H9 (cell line): Measurements from ENCODE around the gene ARRB1. TPM values are rescaled to one million over a fixed set of nuclear protein-coding genes. Genes with fewer than 3 reads are reported as not detected.
A peak's percentile ranks its signal among the peaks of the same experiment; 100 is the strongest.

Experiments
- DNase-seq: peaks from one replicate; pipeline ENCODE4 v3.0.0-alpha.2; 2017
- H2AFZ ChIP-seq: one replicate; pipeline ENCODE4 v1.6.1; 2013; ENCODE audit warnings: mild to moderate bottlenecking, low read length, control low read depth, moderate library complexity
- H2AK5ac ChIP-seq: 2 replicates; pipeline ENCODE4 v1.6.1; 2013; ENCODE audit warnings: low read length, control low read depth, mixed read lengths; ENCODE audit not compliant: insufficient read length
- H2BK120ac ChIP-seq: one replicate; pipeline ENCODE4 v1.6.1; 2013; ENCODE audit warnings: low read depth, mild to moderate bottlenecking, low read length, control low read depth, inconsistent platforms; ENCODE audit not compliant: poor library complexity, severe bottlenecking
- H2BK12ac ChIP-seq: 2 replicates; pipeline ENCODE4 v1.6.1; 2013; ENCODE audit warnings: low read length, control low read depth, mixed read lengths, low read depth; ENCODE audit not compliant: insufficient read length
- H2BK15ac ChIP-seq: 2 replicates; pipeline ENCODE4 v1.6.1; 2013; ENCODE audit warnings: low read depth, low read length, control low read depth
- H2BK20ac ChIP-seq: one replicate; pipeline ENCODE4 v1.6.1; 2013; ENCODE audit warnings: low read depth, mild to moderate bottlenecking, low read length, control low read depth, inconsistent platforms; ENCODE audit not compliant: poor library complexity, severe bottlenecking
- H2BK5ac ChIP-seq: 2 replicates; pipeline ENCODE4 v1.6.1; 2013; ENCODE audit warnings: low read length, control low read depth, mixed read lengths; ENCODE audit not compliant: insufficient read length
- H3K14ac ChIP-seq: 2 replicates; pipeline ENCODE4 v1.6.1; 2013; ENCODE audit warnings: low read length, control low read depth; ENCODE audit not compliant: insufficient read depth
- H3K18ac ChIP-seq: 2 replicates; pipeline ENCODE4 v1.6.1; 2013; ENCODE audit warnings: low read depth, mild to moderate bottlenecking, mixed read lengths, low read length, control low read depth; ENCODE audit not compliant: insufficient read length
- H3K23ac ChIP-seq: 2 replicates; pipeline ENCODE4 v1.6.1; 2013; ENCODE audit warnings: low read length, control low read depth, mixed read lengths, low read depth; ENCODE audit not compliant: insufficient read length
- H3K23me2 ChIP-seq: 2 replicates; pipeline ENCODE4 v1.6.1; 2013; ENCODE audit warnings: low read depth, mild to moderate bottlenecking, mixed read lengths, low read length, control low read depth; ENCODE audit not compliant: insufficient read length, poor library complexity, severe bottlenecking
- H3K27ac ChIP-seq: 2 replicates; pipeline ENCODE4 v1.5.1; 2013; ENCODE audit warnings: low read length, control low read depth, mixed read lengths, low read depth; ENCODE audit not compliant: insufficient read length
- H3K27me3 ChIP-seq: 2 replicates; pipeline ENCODE4 v1.6.1; 2013; ENCODE audit warnings: low read length, control low read depth, inconsistent platforms; ENCODE audit not compliant: insufficient read depth
- H3K4ac ChIP-seq: 2 replicates; pipeline ENCODE4 v1.6.1; 2013; ENCODE audit warnings: low read depth, mild to moderate bottlenecking, control low read depth, inconsistent platforms, low read length, moderate library complexity
- H3K4me1 ChIP-seq: 2 replicates; pipeline ENCODE4 v1.6.1; 2013; ENCODE audit warnings: low read length, control low read depth, inconsistent platforms; ENCODE audit not compliant: insufficient read depth
- H3K4me2 ChIP-seq: 2 replicates; pipeline ENCODE4 v1.6.1; 2013; ENCODE audit warnings: low read length, control low read depth, mixed read lengths; ENCODE audit not compliant: insufficient read length, insufficient read depth
- H3K56ac ChIP-seq: 2 replicates; pipeline ENCODE4 v1.6.1; 2013; ENCODE audit warnings: low read depth, mild to moderate bottlenecking, mixed read lengths, low read length, control low read depth; ENCODE audit not compliant: insufficient read length
- H3K79me1 ChIP-seq: 2 replicates; pipeline ENCODE4 v1.6.1; 2013; ENCODE audit warnings: low read depth, mild to moderate bottlenecking, moderate library complexity, low read length, control low read depth, inconsistent platforms; ENCODE audit not compliant: insufficient read depth, poor library complexity, severe bottlenecking
- H3K79me2 ChIP-seq: 2 replicates; pipeline ENCODE4 v1.6.1; 2013; ENCODE audit warnings: low read length, control low read depth, inconsistent platforms; ENCODE audit not compliant: insufficient read depth
- H3K9ac ChIP-seq: 2 replicates; pipeline ENCODE4 v1.6.1; 2013; ENCODE audit warnings: low read length, control low read depth, mixed read lengths; ENCODE audit not compliant: insufficient read length; ENCODE audit errors: extremely low read depth
- H3K9me3 ChIP-seq: one replicate; pipeline ENCODE4 v1.6.1; 2013; ENCODE audit warnings: low read depth, low read length, inconsistent platforms; ENCODE audit not compliant: control insufficient read depth
- H3T11ph ChIP-seq: one replicate; pipeline ENCODE4 v1.6.1; 2013; ENCODE audit warnings: mild to moderate bottlenecking, low read length, control low read depth, inconsistent platforms
- H4K20me1 ChIP-seq: one replicate; pipeline ENCODE4 v1.6.1; 2013; ENCODE audit not compliant: control insufficient read depth, insufficient read length, insufficient read depth
- H4K5ac ChIP-seq: 2 replicates; pipeline ENCODE4 v1.6.1; 2013; ENCODE audit warnings: low read depth, mild to moderate bottlenecking, mixed read lengths, low read length, control low read depth; ENCODE audit not compliant: insufficient read length
- H4K8ac ChIP-seq: replicated peaks from 2 replicates; pipeline ENCODE4 v1.6.1; 2013; ENCODE audit warnings: low read length, control low read depth, mixed read lengths, low read depth; ENCODE audit not compliant: insufficient read length
- H4K91ac ChIP-seq: 2 replicates; pipeline ENCODE4 v1.6.1; 2013; ENCODE audit warnings: low read depth, mild to moderate bottlenecking, moderate library complexity, mixed read lengths, low read length, control low read depth; ENCODE audit not compliant: insufficient read length
- H3K27ac Mint-ChIP-seq, 3 experiments: 2 replicates in 2 of 3; 3 replicates in 1 of 3; pipeline ENCODE4 v1.8.0; 2020 to 2021; ENCODE audit warnings: mixed read lengths in 3 of 3, mild to moderate bottlenecking in 1 of 3, moderate library complexity in 1 of 3
- H3K27me3 Mint-ChIP-seq: 2 replicates; pipeline ENCODE4 v1.8.0; 2021; ENCODE audit warnings: low read depth, mild to moderate bottlenecking, moderate library complexity, mixed read lengths
- H3K36me3 Mint-ChIP-seq, 3 experiments: 2 replicates in 2 of 3; 3 replicates in 1 of 3; pipeline ENCODE4 v1.8.0; 2020 to 2021; ENCODE audit warnings: low read depth in 3 of 3, mixed read lengths in 3 of 3; ENCODE audit not compliant: insufficient read depth in 1 of 3
- H3K4me1 Mint-ChIP-seq, 2 experiments: 2 replicates each; pipeline ENCODE4 v1.8.0; 2020; ENCODE audit warnings: mixed read lengths in 2 of 2
- H3K4me3 Mint-ChIP-seq, 2 experiments: 2 replicates in 1 of 2; 3 replicates in 1 of 2; pipeline ENCODE4 v1.8.0; 2020 to 2021; ENCODE audit warnings: mild to moderate bottlenecking in 2 of 2, mixed read lengths in 2 of 2, moderate library complexity in 1 of 2
- H3K9me3 Mint-ChIP-seq, 2 experiments: 2 replicates in 1 of 2; 3 replicates in 1 of 2; pipeline ENCODE4 v1.8.0; 2020; ENCODE audit warnings: mild to moderate bottlenecking in 2 of 2, mixed read lengths in 2 of 2, moderate library complexity in 1 of 2
- WGBS: extraction: QIAGEN DNeasy Blood & Tissue Kit; methylation state at CpG from one replicate; pipeline ENCODE4 v1.1.7; 2013; ENCODE audit warnings: missing lambda C conversion rate, low lambda C conversion rate, mixed read lengths; ENCODE audit not compliant: insufficient read length; ENCODE audit errors: extremely low coverage; 5-methylcytosine and 5-hydroxymethylcytosine counted together
- microRNA-seq: library from miRNA; unstranded; fragments of <30 nt; microRNA quantifications from one replicate; pipeline ENCODE4, GENCODE V29; 2020; ENCODE audit warnings: borderline microRNAs expressed
- total RNA-seq: library from RNA; stranded (reverse); gene quantifications from 2 replicates; pipeline ENCODE4 v1.2.1, GENCODE V29; 2021
- TF ChIP-seq, protein P1 (sequence below): fragments of 200-600 bp; sonication (generic); conservative IDR thresholded peaks from 3 replicates; pipeline ENCODE4 v1.8.0; 2021; ENCODE audit warnings: antibody characterized with exemption, mild to moderate bottlenecking

Gene ARRB1
- total RNA-seq, 1 experiment from 2014 or later = 20.6 TPM

DNA sequence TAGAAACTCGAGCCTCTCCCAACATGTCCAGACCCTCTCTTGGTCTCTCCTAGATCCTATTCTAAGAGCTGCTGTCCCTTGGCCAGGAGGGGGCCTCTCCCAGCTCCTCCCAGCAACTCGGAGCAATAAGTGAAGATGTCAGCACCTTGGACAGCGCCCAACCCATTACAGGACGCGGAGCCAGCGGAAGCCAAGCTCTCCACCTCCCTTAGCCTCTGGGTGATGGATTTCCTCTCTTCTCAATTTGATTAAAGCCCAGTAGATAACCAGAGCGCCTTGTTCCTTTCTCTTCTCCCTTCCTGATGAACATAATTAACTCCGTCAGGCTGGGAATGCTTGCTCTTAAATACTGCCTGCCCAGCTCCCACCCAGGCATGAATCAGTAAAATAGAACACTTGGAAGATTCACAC lies 137.0 kb downstream of the ARRB1 start:
- no peak overlapping the region for H2AFZ ChIP-seq
- H3K9ac ChIP-seq = no peak overlapping the region
- no peak overlapping the region for H3K4ac ChIP-seq
- no peaks in the 10 kb centered on the region for H3K9me3 ChIP-seq
- DNase-seq = peak; percentile 93
- no peaks in the 10 kb centered on the region for H4K20me1 ChIP-seq
- no peaks in the 10 kb centered on the region for H3K79me1 ChIP-seq
- no peak overlapping the region for H4K91ac ChIP-seq
- no peak overlapping the region for H2AK5ac ChIP-seq
- Mint-ChIP-seq H3K27ac (no peak overlapping the region), H3K36me3 (no peaks in the 10 kb centered on the region), H3K9me3 (no peaks in the 10 kb centered on the region), H3K4me3 (no peak overlapping the region), H3K27me3 (peaks cover 44% of the 10 kb centered on the region), H3K4me1 (0 out of 4 replicates have a peak, but pooled peaks cover 0 to 3% of the 10 kb centered on the region in 2 experiments)
- no peak overlapping the region for H3K14ac ChIP-seq
- no peak overlapping the region for H2BK20ac ChIP-seq
- H3K27me3 ChIP-seq = no peaks in the 10 kb centered on the region; the same call in 1 of the 2 replicates
- H2BK12ac ChIP-seq = no peak overlapping the region
- no CpG with 5 or more reads among the region's 8 CpGs for WGBS
- no peaks in the 10 kb centered on the region for H3K79me2 ChIP-seq
- no peak overlapping the region for H3T11ph ChIP-seq
- TF ChIP-seq, protein P1, sequence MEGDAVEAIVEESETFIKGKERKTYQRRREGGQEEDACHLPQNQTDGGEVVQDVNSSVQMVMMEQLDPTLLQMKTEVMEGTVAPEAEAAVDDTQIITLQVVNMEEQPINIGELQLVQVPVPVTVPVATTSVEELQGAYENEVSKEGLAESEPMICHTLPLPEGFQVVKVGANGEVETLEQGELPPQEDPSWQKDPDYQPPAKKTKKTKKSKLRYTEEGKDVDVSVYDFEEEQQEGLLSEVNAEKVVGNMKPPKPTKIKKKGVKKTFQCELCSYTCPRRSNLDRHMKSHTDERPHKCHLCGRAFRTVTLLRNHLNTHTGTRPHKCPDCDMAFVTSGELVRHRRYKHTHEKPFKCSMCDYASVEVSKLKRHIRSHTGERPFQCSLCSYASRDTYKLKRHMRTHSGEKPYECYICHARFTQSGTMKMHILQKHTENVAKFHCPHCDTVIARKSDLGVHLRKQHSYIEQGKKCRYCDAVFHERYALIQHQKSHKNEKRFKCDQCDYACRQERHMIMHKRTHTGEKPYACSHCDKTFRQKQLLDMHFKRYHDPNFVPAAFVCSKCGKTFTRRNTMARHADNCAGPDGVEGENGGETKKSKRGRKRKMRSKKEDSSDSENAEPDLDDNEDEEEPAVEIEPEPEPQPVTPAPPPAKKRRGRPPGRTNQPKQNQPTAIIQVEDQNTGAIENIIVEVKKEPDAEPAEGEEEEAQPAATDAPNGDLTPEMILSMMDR = peak; percentile 70
- no peak overlapping the region for H2BK15ac ChIP-seq
- H2BK5ac ChIP-seq = no peak overlapping the region
- H4K8ac ChIP-seq = no peak overlapping the region
- no peaks in the 10 kb centered on the region for H3K23me2 ChIP-seq
- H3K18ac ChIP-seq = no peak overlapping the region
- no peaks in the 10 kb centered on the region for H3K4me1 ChIP-seq
- H2BK120ac ChIP-seq = no peak overlapping the region
- no peak overlapping the region for H3K27ac ChIP-seq
- H4K5ac ChIP-seq = no peak overlapping the region
- no peak overlapping the region for H3K56ac ChIP-seq
- no peak overlapping the region for H3K4me2 ChIP-seq
- H3K23ac ChIP-seq = no peak overlapping the region

Small RNA genes lying within 50 kb of the gene (microRNA-seq; reads per million reads assigned to microRNA genes)
- gene MIR326 = 1.6 reads per million, percentile 15 among the genes with 10 or more reads in this experiment

Other genes starting within 250 kb of the ARRB1 start
- gene SLCO2B1, start 200.6 kb downstream of the ARRB1 start, total RNA-seq = not detected in 2 replicates
- gene TPBGL, start 110.9 kb downstream of the ARRB1 start, total RNA-seq = 0.61 and 0.64 TPM in 2 replicates
- 3,765 and 3,814 TPM in 2 replicates for gene RPS3, start 47.9 kb upstream of the ARRB1 start, total RNA-seq
- gene KLHL35, start 81.5 kb upstream of the ARRB1 start, total RNA-seq = 0.72 and 0.83 TPM in 2 replicates
- 6.9 and 7.8 TPM in 2 replicates for gene GDPD5, start 174.3 kb upstream of the ARRB1 start, total RNA-seq
- 253 and 263 TPM in 2 replicates for gene SERPINH1, start 210.6 kb upstream of the ARRB1 start, total RNA-seq